Calu3 (cell line): ENCODE results near the gene OR5AL1. TPM values are rescaled to one million over a fixed set of nuclear protein-coding genes. Genes with fewer than 3 reads are reported as not detected.

ENCODE experiments used
- Bru-seq: library from RNA; stranded (reverse); fragments of 400-500 nt; gene quantifications from one replicate; lab custom pipeline; 2021; lab: Mats Ljungman, UMichigan
- BruChase-seq, 2 experiments: library from RNA; stranded (reverse); fragments of 400-500 nt; gene quantifications; one replicate each; lab custom pipeline; 2021; lab: Mats Ljungman, UMichigan
- BruUV-seq: library from RNA; stranded (reverse); fragments of 400-500 nt; replicated peaks from 2 replicates; lab custom pipeline; 2021; lab: Mats Ljungman, UMichigan
- CTCF ChIA-PET: fragments of 300-600 bp; sonication (Branson Sonifier 250); formaldehyde crosslinking; loops from one replicate; lab custom pipeline; 2022; ENCODE audit warnings: antibody characterized with exemption; lab: Charles Lee
- DNase-seq: peaks from one replicate; pipeline ENCODE4 v3.0.0; 2022
- H3K27ac Mint-ChIP-seq: one replicate; pipeline ENCODE4 v1.8.0; 2022; ENCODE audit warnings: mixed read lengths; ENCODE audit not compliant: unreplicated experiment
- H3K27me3 Mint-ChIP-seq: one replicate; pipeline ENCODE4 v1.8.0; 2022; ENCODE audit warnings: mixed read lengths; ENCODE audit not compliant: unreplicated experiment
- H3K36me3 Mint-ChIP-seq: one replicate; pipeline ENCODE4 v1.8.0; 2022; ENCODE audit warnings: mild to moderate bottlenecking, moderate library complexity, mixed read lengths; ENCODE audit not compliant: insufficient read depth, unreplicated experiment
- H3K4me1 Mint-ChIP-seq: one replicate; pipeline ENCODE4 v1.8.0; 2022; ENCODE audit warnings: mild to moderate bottlenecking, low read depth, mixed read lengths; ENCODE audit not compliant: unreplicated experiment
- H3K4me3 Mint-ChIP-seq: one replicate; pipeline ENCODE4 v1.8.0; 2022; ENCODE audit warnings: mild to moderate bottlenecking, low read depth, moderate library complexity, mixed read lengths; ENCODE audit not compliant: unreplicated experiment
- H3K9me3 Mint-ChIP-seq: one replicate; pipeline ENCODE4 v1.8.0; 2022; ENCODE audit warnings: low read depth, mixed read lengths; ENCODE audit not compliant: unreplicated experiment
- CTCF ChIP-seq: fragments of 200-600 bp; IDR thresholded peaks from one replicate; pipeline ENCODE4 v1.8.0; 2022; ENCODE audit warnings: antibody characterized with exemption; ENCODE audit not compliant: unreplicated experiment
- intact Hi-C: fragments of 100-400 bp; cut with micrococcal nuclease; formaldehyde crosslinking; loops from one replicate; pipeline ENCODE4 v1.10.0; 2022; ENCODE audit not compliant: unreplicated experiment
- long read RNA-seq: library from polyadenylated mRNA; stranded (forward); transcript quantifications from one replicate; pipeline ENCODE4 v2.0.0, GENCODE V29; 2022
- total RNA-seq: library from RNA; stranded (reverse); gene quantifications from 2 replicates; pipeline ENCODE4 v1.2.3, GENCODE V29; 2022

OR5AL1 gene
- total RNA-seq (not detected in 2 replicates), Bru-seq, nascent RNA (not detected), BruChase-seq, experiment 1, labeled RNA remaining after a 6-hour chase (not detected), BruChase-seq, experiment 2, labeled RNA remaining after a 2-hour chase (not detected)
- long read RNA-seq: 0 reads

- no peaks in the 10 kb centered on the region for H3K27me3 Mint-ChIP-seq
- CTCF ChIA-PET: no interaction called here
- no peak for DNase-seq
- H3K4me1 Mint-ChIP-seq: no peaks in the 10 kb centered on the region
- no peak for TF ChIP-seq CTCF
- no peak within 1 kb of the TSS for H3K4me3 Mint-ChIP-seq
- no peak within 1 kb of the TSS for H3K27ac Mint-ChIP-seq
- BruUV-seq: no TSS peak
- no peaks in the 10 kb centered on the region for H3K36me3 Mint-ChIP-seq
- intact Hi-C loops: no loop called here
- H3K9me3 Mint-ChIP-seq: peaks cover 8% of the 10 kb centered on the region
These were observed at the start of gene OR5AL1 for GRCh38 chr11:56412396-56412795. TSS of gene OR5AL1 (plus strand) at chr11:56412696.

- H3K4me1 Mint-ChIP-seq: no peaks in the 10 kb centered on the region
- no peak for TF ChIP-seq CTCF
- CTCF ChIA-PET: no interaction called here
- no TSS peak for BruUV-seq
- no peaks in the 10 kb centered on the region for H3K27me3 Mint-ChIP-seq
- no peaks in the 10 kb centered on the region for H3K36me3 Mint-ChIP-seq
- intact Hi-C loops: no loop called here
- DNase-seq: no peak
- peaks cover 20% of the 10 kb centered on the region for H3K9me3 Mint-ChIP-seq
- no peak within 1 kb of the TSS for H3K27ac Mint-ChIP-seq
- H3K4me3 Mint-ChIP-seq: no peak within 1 kb of the TSS
These were observed 37.2 kb upstream of the OR5AL1 start, which contains the start of gene OR8U1 for GRCh38 chr11:56375324-56375723. TSS of gene OR8U1 (plus strand) at chr11:56375624. CDS start at chr11:56375624, 0 bp downstream.

GRCh38 chr11:56380120-56380519 lies 32.4 kb upstream of the OR5AL1 start:
- no TSS peak for BruUV-seq
- intact Hi-C loops: no loop called here
- Mint-ChIP-seq H3K4me1 (no peaks in the 10 kb centered on the region), H3K27ac (no peak overlapping the region), H3K4me3 (no peak overlapping the region), H3K9me3 (peaks cover 22% of the 10 kb centered on the region), H3K27me3 (no peaks in the 10 kb centered on the region), H3K36me3 (no peaks in the 10 kb centered on the region)
- CTCF ChIA-PET: no interaction called here
- no peak for DNase-seq
- no peak for TF ChIP-seq CTCF

- H3K27ac Mint-ChIP-seq: no peak overlapping the region
- CTCF ChIA-PET: no interaction called here
- DNase-seq: no peak
- H3K36me3 Mint-ChIP-seq: no peaks in the 10 kb centered on the region
- H3K27me3 Mint-ChIP-seq: no peaks in the 10 kb centered on the region
- intact Hi-C loops: no loop called here
- peaks cover 10% of the 10 kb centered on the region for H3K9me3 Mint-ChIP-seq
- TF ChIP-seq CTCF: no peak
- no TSS peak for BruUV-seq
- no peaks in the 10 kb centered on the region for H3K4me1 Mint-ChIP-seq
- no peak overlapping the region for H3K4me3 Mint-ChIP-seq
These were observed 18.1 kb upstream of the OR5AL1 start for GRCh38 chr11:56394381-56394780.
